LNCaP clone FGC (cell line): Measurements from ENCODE around the gene POGZ.

ENCODE experiments used
- DNase-seq: peaks from one replicate; pipeline ENCODE4 v3.0.0-alpha.2; 2011; ENCODE audit warnings: low read depth
- H3K4me3 ChIP-seq: 2 replicates; pipeline ENCODE4 v1.5.1; 2011; ENCODE audit warnings: mild to moderate bottlenecking, low read depth, low read length, control low read depth
- TF ChIP-seq, protein P1 (sequence below): IDR thresholded peaks from 2 replicates; pipeline ENCODE4 v1.5.1; 2012; ENCODE audit warnings: mild to moderate bottlenecking; ENCODE audit not compliant: control insufficient read depth, insufficient read depth; ENCODE audit errors: extremely low read depth

The POGZ gene

GRCh38 chr1:151372058-151372934 is 87.0 kb downstream of the POGZ start, which contains the start of gene SELENBP1:
Gene SELENBP1 (minus strand): TSS chr1:151372705. CDS start chr1:151372641, 64 bp downstream.
- DNase-seq, result peak; percentile 86
- peak within 1 kb of the TSS; percentile 86 for H3K4me3 ChIP-seq
- TF ChIP-seq, protein P1, sequence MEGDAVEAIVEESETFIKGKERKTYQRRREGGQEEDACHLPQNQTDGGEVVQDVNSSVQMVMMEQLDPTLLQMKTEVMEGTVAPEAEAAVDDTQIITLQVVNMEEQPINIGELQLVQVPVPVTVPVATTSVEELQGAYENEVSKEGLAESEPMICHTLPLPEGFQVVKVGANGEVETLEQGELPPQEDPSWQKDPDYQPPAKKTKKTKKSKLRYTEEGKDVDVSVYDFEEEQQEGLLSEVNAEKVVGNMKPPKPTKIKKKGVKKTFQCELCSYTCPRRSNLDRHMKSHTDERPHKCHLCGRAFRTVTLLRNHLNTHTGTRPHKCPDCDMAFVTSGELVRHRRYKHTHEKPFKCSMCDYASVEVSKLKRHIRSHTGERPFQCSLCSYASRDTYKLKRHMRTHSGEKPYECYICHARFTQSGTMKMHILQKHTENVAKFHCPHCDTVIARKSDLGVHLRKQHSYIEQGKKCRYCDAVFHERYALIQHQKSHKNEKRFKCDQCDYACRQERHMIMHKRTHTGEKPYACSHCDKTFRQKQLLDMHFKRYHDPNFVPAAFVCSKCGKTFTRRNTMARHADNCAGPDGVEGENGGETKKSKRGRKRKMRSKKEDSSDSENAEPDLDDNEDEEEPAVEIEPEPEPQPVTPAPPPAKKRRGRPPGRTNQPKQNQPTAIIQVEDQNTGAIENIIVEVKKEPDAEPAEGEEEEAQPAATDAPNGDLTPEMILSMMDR, result no peak

DNA sequence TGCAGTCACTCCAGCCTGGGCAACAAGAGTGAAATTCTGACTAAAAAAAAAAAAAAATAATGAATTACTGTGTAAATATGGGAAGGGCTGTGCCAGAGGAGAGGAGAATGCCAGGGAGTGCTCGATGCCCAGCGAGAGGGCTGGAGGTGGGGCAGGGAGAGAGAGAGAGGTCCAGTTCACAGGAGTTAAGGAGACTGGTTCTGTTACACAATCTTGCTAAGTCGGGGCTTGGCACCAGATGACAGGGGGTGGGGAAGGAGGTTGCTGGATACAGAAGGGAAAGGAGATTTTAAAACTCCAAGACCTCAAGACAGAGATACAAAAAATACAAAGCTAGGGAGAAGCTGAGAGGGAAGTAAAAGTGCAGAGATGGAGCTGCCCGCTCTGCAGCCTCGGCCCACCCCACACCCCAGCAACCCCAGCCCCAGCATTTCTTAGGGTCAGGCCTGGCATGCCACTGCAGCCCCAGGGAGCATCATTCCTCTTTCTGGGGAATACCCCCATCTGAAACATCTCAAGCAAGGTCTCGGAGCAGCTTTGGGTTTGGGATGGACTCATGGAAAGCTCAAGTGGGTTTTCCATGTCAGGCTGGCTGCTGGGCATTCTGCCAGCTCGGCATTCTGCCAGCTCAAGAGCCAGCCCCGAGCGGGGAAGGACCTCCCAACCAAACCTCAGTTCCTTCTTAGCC is 87.8 kb downstream of the POGZ start:
- peak overlapping the region; percentile 86 for H3K4me3 ChIP-seq
- TF ChIP-seq, protein P1, result no peak
- peak; percentile 76 for DNase-seq

GRCh38 chr1:151370211-151370911 is 88.9 kb downstream of the POGZ start:
- TF ChIP-seq, protein P1, result no peak
- no peak for DNase-seq
- H3K4me3 ChIP-seq, result peak overlapping the region; percentile 86; the same call in 1 of the 2 replicates

GRCh38 chr1:151369621-151370048 is 89.7 kb downstream of the POGZ start:
- TF ChIP-seq, protein P1, result no peak
- DNase-seq, result no peak
- no peak overlapping the region for H3K4me3 ChIP-seq

GRCh38 chr1:151369302-151369610 is 90.0 kb downstream of the POGZ start:
- DNase-seq, result no peak
- TF ChIP-seq, protein P1, result no peak
- no peak overlapping the region for H3K4me3 ChIP-seq

- H3K4me3 ChIP-seq, result no peak overlapping the region
- no peak for DNase-seq
- TF ChIP-seq, protein P1, result no peak
Measured at GRCh38 chr1:151368393-151369301, 90.6 kb downstream of the POGZ start.
